Endothelial cell of umbilical vein (primary cell): ENCODE results near the gene NEK7. TPM values are rescaled to one million over a fixed set of nuclear protein-coding genes. Genes with fewer than 3 reads are reported as not detected.

ENCODE experiments used
- BruUV-seq: library from RNA; stranded (reverse); fragments of 400-500 nt; replicated peaks from 2 replicates; lab custom pipeline; 2021; lab: Mats Ljungman, UMichigan
- CTCF ChIA-PET: fragments of 300-600, 350-600 bp; sonication (Branson Sonifier 250); formaldehyde crosslinking; loops from one replicate; lab custom pipeline; 2021; ENCODE audit warnings: antibody characterized with exemption, inconsistent platforms; lab: Charles Lee
- POLR2A ChIA-PET: fragments of 300-600, 350-600 bp; sonication (Branson Sonifier 250); formaldehyde crosslinking; loops from one replicate; lab custom pipeline; 2021; ENCODE audit warnings: antibody characterized with exemption, inconsistent platforms; lab: Charles Lee
- DNase-seq: peaks from one replicate; pipeline ENCODE4 v3.0.0-alpha.2; 2011; ENCODE audit warnings: low read depth, low spot score
- FAIRE-seq: peaks from 2 replicates; lab custom pipeline; 2011; peaks lifted over from hg19 to GRCh38; lab: Jason Lieb, UNC
- H2AFZ ChIP-seq: 2 replicates; pipeline ENCODE4 v1.6.0; 2012; ENCODE audit warnings: low read depth, low read length, control low read depth, inconsistent platforms
- H3K27ac ChIP-seq: 2 replicates; pipeline ENCODE4 v1.5.1; 2011; ENCODE audit warnings: low read depth, mild to moderate bottlenecking, control low read depth, low read length, moderate library complexity; ENCODE audit not compliant: insufficient read depth
- H3K27me3 ChIP-seq, 2 experiments: 2 replicates each; pipeline versions ENCODE4 v1.6.0 to v1.6.1; 2011; ENCODE audit warnings: low read length in 2 of 2, mixed read lengths in 1 of 2; ENCODE audit not compliant: control insufficient read depth in 2 of 2, insufficient read depth in 2 of 2
- H3K36me3 ChIP-seq, 2 experiments: 2 replicates in 1 of 2; 3 replicates in 1 of 2; pipeline ENCODE4 v1.5.1; 2011; ENCODE audit warnings: low read length in 2 of 2, mild to moderate bottlenecking in 1 of 2, moderate library complexity in 1 of 2; ENCODE audit not compliant: control insufficient read depth in 2 of 2, insufficient read depth in 2 of 2; ENCODE audit errors: extremely low read depth in 1 of 2
- H3K4me1 ChIP-seq: 3 replicates; pipeline ENCODE4 v1.5.1; 2011; ENCODE audit warnings: mild to moderate bottlenecking, low read length; ENCODE audit not compliant: control insufficient read depth, insufficient read depth; ENCODE audit errors: extremely low read depth
- H3K4me2 ChIP-seq: 2 replicates; pipeline ENCODE4 v1.6.1; 2011; ENCODE audit warnings: low read length, control low read depth, mixed read lengths; ENCODE audit not compliant: insufficient read depth
- H3K4me3 ChIP-seq, 3 experiments: fragments of 200-600 bp in 1 of 3; sonication (generic), shearing (Covaris generic) in 1 of 3; replicated peaks in 1 of 3; 2 replicates each; pipeline ENCODE4 v1.5.1; 2011 to 2016; ENCODE audit warnings: control low read depth in 3 of 3, low read length in 3 of 3, mild to moderate bottlenecking in 2 of 3, inconsistent platforms in 1 of 3, low read depth in 1 of 3, moderate library complexity in 1 of 3; ENCODE audit not compliant: insufficient read depth in 1 of 3
- H3K79me2 ChIP-seq: 2 replicates; pipeline ENCODE4 v1.6.0; 2012; ENCODE audit warnings: low read length, inconsistent platforms; ENCODE audit not compliant: control insufficient read depth, insufficient read depth
- H3K9ac ChIP-seq: replicated peaks from 2 replicates; pipeline ENCODE3; 2011; ENCODE audit warnings: low read length, control low read depth; ENCODE audit not compliant: insufficient read depth; ENCODE audit errors: extremely low read depth
- H3K9me1 ChIP-seq: replicated peaks from 3 replicates; pipeline ENCODE4 v1.6.0; 2011; ENCODE audit warnings: mild to moderate bottlenecking, low read length; ENCODE audit not compliant: control insufficient read depth, insufficient read depth; ENCODE audit errors: extremely low read depth
- H3K9me3 ChIP-seq: replicated peaks from 2 replicates; pipeline ENCODE4 v1.5.1; 2012; ENCODE audit warnings: low read length, inconsistent platforms; ENCODE audit not compliant: control insufficient read depth, insufficient read depth
- H4K20me1 ChIP-seq: replicated peaks from 2 replicates; pipeline ENCODE3; 2011; ENCODE audit warnings: mild to moderate bottlenecking, low read length; ENCODE audit not compliant: control insufficient read depth, insufficient read depth; ENCODE audit errors: extremely low read depth
- EZH2 ChIP-seq: IDR thresholded peaks from 2 replicates; pipeline ENCODE4 v1.6.1; 2012; ENCODE audit warnings: borderline replicate concordance, low read depth, mild to moderate bottlenecking, moderate library complexity, low read length, inconsistent platforms; ENCODE audit not compliant: severe bottlenecking
- FOS ChIP-seq: IDR thresholded peaks from 2 replicates; pipeline ENCODE4 v1.6.1; 2011; ENCODE audit warnings: mild to moderate bottlenecking, low read length, moderate library complexity, borderline replicate concordance; ENCODE audit not compliant: insufficient read depth
- JUN ChIP-seq: IDR thresholded peaks from 2 replicates; pipeline ENCODE4 v1.6.1; 2011; ENCODE audit warnings: borderline replicate concordance, low read depth; ENCODE audit not compliant: insufficient read length, insufficient read depth
- POLR2A ChIP-seq: IDR thresholded peaks from 2 replicates; pipeline ENCODE4 v1.6.1; 2012; ENCODE audit warnings: low read depth, mild to moderate bottlenecking, control low read depth, low read length
- dilution Hi-C: fragments of 300-500 bp; cut with MboI; formaldehyde crosslinking; loops from one replicate; pipeline ENCODE4 v1.15.0; 2019; ENCODE audit warnings: low sequenced_read_pairs; ENCODE audit not compliant: extremely low pct_ligation_motif_present
- intact Hi-C: fragments of 100-400 bp; cut with micrococcal nuclease; formaldehyde crosslinking; loops from one replicate; pipeline ENCODE4 v1.10.0; 2022
- polyA plus RNA-seq, 4 experiments: library from polyadenylated mRNA; depleted of rRNA in 3 of 4; stranded (reverse) in 3 of 4; unstranded in 1 of 4; fragments of >200 nt; gene quantifications; 2 replicates each; pipeline versions ENCODE4 v1.2.1 to v1.2.3, GENCODE V29; 2011 to 2012; ENCODE audit warnings: missing spikeins in 1 of 4
- total RNA-seq: library from RNA; stranded (reverse); gene quantifications from 2 replicates; pipeline ENCODE4 v1.2.3, GENCODE V29; 2021
- TF ChIP-seq, protein P1 (sequence below), 2 donors: IDR thresholded peaks; 1 replicate in 1 of 2; 2 replicates in 1 of 2; pipeline ENCODE4 v1.5.1; 2011; ENCODE audit warnings: low read length in 2 of 2, mild to moderate bottlenecking in 2 of 2, moderate library complexity in 2 of 2, control low read depth in 1 of 2, inconsistent platforms in 1 of 2, low read depth in 1 of 2; ENCODE audit not compliant: insufficient read depth in 1 of 2; ENCODE audit errors: extremely low read depth in 1 of 2
- TF ChIP-seq, protein P2 (sequence below): IDR thresholded peaks from 2 replicates; pipeline ENCODE4 v1.6.1; 2011; ENCODE audit not compliant: insufficient read depth, insufficient read length

NEK7 gene
- total and polyA plus RNA-seq, 2 donors (not counting 3 experiments of a cell fraction or from before 2014, with no cell fraction given), result 22.6 to 45.7 TPM

DNA sequence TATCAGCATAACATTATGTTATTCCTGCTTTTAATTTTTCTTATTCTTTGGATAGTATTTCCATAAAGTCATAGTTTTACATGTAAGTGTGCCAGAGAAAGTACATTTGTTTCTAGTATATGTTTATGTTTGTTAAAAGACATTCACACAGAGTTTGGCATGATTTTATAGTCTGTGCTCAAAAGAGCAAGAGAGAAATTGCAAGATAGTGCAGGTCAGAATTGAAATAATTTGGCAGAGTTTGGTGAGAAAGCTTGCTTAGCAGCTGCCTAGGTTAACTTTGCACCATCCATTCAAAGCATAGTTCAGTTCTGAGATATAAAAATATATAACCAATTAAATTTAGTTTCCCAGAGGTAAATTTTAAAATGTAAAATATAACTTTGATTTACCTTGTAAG, 17.0 kb downstream of the NEK7 start:
- CTCF ChIA-PET, result interaction anchor here (0.9 kb wide), 1 partner anchor 15 kb away, joined by 3 read pairs; no protein-coding TSS in a partner anchor

More for the DNA sequence above, 17.0 kb downstream of the NEK7 start:
- TF ChIP-seq POLR2A (no peak), FOS (no peak), JUN (no peak), EZH2 (no peak)
- TF ChIP-seq, protein P1, sequence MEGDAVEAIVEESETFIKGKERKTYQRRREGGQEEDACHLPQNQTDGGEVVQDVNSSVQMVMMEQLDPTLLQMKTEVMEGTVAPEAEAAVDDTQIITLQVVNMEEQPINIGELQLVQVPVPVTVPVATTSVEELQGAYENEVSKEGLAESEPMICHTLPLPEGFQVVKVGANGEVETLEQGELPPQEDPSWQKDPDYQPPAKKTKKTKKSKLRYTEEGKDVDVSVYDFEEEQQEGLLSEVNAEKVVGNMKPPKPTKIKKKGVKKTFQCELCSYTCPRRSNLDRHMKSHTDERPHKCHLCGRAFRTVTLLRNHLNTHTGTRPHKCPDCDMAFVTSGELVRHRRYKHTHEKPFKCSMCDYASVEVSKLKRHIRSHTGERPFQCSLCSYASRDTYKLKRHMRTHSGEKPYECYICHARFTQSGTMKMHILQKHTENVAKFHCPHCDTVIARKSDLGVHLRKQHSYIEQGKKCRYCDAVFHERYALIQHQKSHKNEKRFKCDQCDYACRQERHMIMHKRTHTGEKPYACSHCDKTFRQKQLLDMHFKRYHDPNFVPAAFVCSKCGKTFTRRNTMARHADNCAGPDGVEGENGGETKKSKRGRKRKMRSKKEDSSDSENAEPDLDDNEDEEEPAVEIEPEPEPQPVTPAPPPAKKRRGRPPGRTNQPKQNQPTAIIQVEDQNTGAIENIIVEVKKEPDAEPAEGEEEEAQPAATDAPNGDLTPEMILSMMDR (IDR thresholded peaks at IDR 0.05; ENCODE audit: extremely low read depth in 1 of 2, insufficient read depth in 1 of 2, low read depth in 1 of 2, low read length in 2 of 2), result no peak
- TF ChIP-seq, protein P2, sequence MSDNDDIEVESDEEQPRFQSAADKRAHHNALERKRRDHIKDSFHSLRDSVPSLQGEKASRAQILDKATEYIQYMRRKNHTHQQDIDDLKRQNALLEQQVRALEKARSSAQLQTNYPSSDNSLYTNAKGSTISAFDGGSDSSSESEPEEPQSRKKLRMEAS, result no peak
- Histone ChIP-seq H3K4me1 (peaks cover 18% of the 10 kb centered on the region), H3K79me2 (peaks cover 85% of the 10 kb centered on the region), H2AFZ (no peak overlapping the region), H3K9ac (no peak overlapping the region), H3K9me1 (no peaks in the 10 kb centered on the region), H3K27me3 (no peaks in the 10 kb centered on the region), H3K4me2 (no peak overlapping the region), H3K36me3 (no peaks in the 10 kb centered on the region), H3K4me3 (no peak overlapping the region), H3K9me3 (no peaks in the 10 kb centered on the region), H4K20me1 (peaks cover 2% of the 10 kb centered on the region), H3K27ac (no peak overlapping the region)
- dilution Hi-C loops (no loop called here), intact Hi-C loops (no loop called here)
- FAIRE-seq (no peak), DNase-seq (no peak)
- no TSS peak for BruUV-seq
- POLR2A ChIA-PET, result interaction anchor here (1.0 kb wide), 1 partner anchor 9 kb away, joined by 3 read pairs; no protein-coding TSS in a partner anchor
